ENCODE results near the gene WIPF2. TPM values are rescaled to one million over a fixed set of nuclear protein-coding genes. Genes with fewer than 3 reads are reported as not detected.

Gene WIPF2
- total and polyA plus RNA-seq, 2 donors (not counting 3 experiments of a cell fraction or from before 2014, with no cell fraction given) = 8.4 to 30.4 TPM

- H3K4me2 ChIP-seq (ENCODE audit: insufficient read depth, low read length) = no peak overlapping the region
- H3K27me3 ChIP-seq (ENCODE audit: control insufficient read depth in 2 of 2, insufficient read depth in 2 of 2, low read length in 2 of 2) = no peaks in the 10 kb centered on the region
- H4K20me1 ChIP-seq (replicated peaks; ENCODE audit: control insufficient read depth, extremely low read depth, insufficient read depth, low read length) = no peaks in the 10 kb centered on the region
- H3K27ac ChIP-seq (ENCODE audit: insufficient read depth, low read depth, low read length) = no peak overlapping the region
- intact Hi-C loops (cut with micrococcal nuclease) = no loop called here
- dilution Hi-C loops (cut with MboI; ENCODE audit: extremely low pct_ligation_motif_present, low sequenced_read_pairs) = no loop called here
- H3K9ac ChIP-seq (replicated peaks; ENCODE audit: extremely low read depth, insufficient read depth, low read length) = no peak overlapping the region
- H2AFZ ChIP-seq (ENCODE audit: low read depth, low read length) = no peak overlapping the region
- FAIRE-seq = no peak
- peaks cover 3% of the 10 kb centered on the region for H3K4me1 ChIP-seq (ENCODE audit: control insufficient read depth, extremely low read depth, insufficient read depth, low read length)
- ChIA-PET POLR2A (no interaction called here), CTCF (no interaction called here)
- no peaks in the 10 kb centered on the region for H3K9me3 ChIP-seq (replicated peaks; ENCODE audit: control insufficient read depth, insufficient read depth, low read length)
- H3K9me1 ChIP-seq (replicated peaks; ENCODE audit: control insufficient read depth, extremely low read depth, insufficient read depth, low read length) = no peaks in the 10 kb centered on the region
- no peak for DNase-seq (ENCODE audit: low read depth, low spot score)
- no peaks in the 10 kb centered on the region for H3K79me2 ChIP-seq (ENCODE audit: control insufficient read depth, insufficient read depth, low read length)
- H3K36me3 ChIP-seq (ENCODE audit: control insufficient read depth in 2 of 2, extremely low read depth in 1 of 2, insufficient read depth in 2 of 2, low read length in 2 of 2) = peaks cover 0 to 6% of the 10 kb centered on the region in 2 experiments
- TF ChIP-seq, protein P1, sequence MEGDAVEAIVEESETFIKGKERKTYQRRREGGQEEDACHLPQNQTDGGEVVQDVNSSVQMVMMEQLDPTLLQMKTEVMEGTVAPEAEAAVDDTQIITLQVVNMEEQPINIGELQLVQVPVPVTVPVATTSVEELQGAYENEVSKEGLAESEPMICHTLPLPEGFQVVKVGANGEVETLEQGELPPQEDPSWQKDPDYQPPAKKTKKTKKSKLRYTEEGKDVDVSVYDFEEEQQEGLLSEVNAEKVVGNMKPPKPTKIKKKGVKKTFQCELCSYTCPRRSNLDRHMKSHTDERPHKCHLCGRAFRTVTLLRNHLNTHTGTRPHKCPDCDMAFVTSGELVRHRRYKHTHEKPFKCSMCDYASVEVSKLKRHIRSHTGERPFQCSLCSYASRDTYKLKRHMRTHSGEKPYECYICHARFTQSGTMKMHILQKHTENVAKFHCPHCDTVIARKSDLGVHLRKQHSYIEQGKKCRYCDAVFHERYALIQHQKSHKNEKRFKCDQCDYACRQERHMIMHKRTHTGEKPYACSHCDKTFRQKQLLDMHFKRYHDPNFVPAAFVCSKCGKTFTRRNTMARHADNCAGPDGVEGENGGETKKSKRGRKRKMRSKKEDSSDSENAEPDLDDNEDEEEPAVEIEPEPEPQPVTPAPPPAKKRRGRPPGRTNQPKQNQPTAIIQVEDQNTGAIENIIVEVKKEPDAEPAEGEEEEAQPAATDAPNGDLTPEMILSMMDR (IDR thresholded peaks at IDR 0.05; ENCODE audit: extremely low read depth in 1 of 2, insufficient read depth in 1 of 2, low read depth in 1 of 2, low read length in 2 of 2) = no peak
- TF ChIP-seq, protein P2, sequence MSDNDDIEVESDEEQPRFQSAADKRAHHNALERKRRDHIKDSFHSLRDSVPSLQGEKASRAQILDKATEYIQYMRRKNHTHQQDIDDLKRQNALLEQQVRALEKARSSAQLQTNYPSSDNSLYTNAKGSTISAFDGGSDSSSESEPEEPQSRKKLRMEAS (IDR thresholded peaks at IDR 0.05; ENCODE audit: insufficient read depth, insufficient read length) = no peak
- TF ChIP-seq EZH2 (IDR thresholded peaks at IDR 0.05; ENCODE audit: borderline replicate concordance, low read depth, low read length, severe bottlenecking) (no peak), GATA2 (IDR thresholded peaks at IDR 0.05; ENCODE audit: insufficient read depth, insufficient read length, low read depth, low read length) (no peak), FOS (IDR thresholded peaks at IDR 0.05; ENCODE audit: borderline replicate concordance, insufficient read depth, low read length) (no peak), MYC (IDR thresholded peaks at IDR 0.05; ENCODE audit: low read depth, low read length) (no peak), POLR2A (IDR thresholded peaks at IDR 0.05; ENCODE audit: low read depth, low read length) (no peak), JUN (IDR thresholded peaks at IDR 0.05; ENCODE audit: borderline replicate concordance, insufficient read depth, insufficient read length, low read depth) (no peak), POLR2AphosphoS5 (IDR thresholded peaks at IDR 0.05; ENCODE audit: insufficient read depth, low read depth, low read length) (no peak)
- no peak overlapping the region for H3K4me3 ChIP-seq (replicated peaks in 1 of 3; ENCODE audit: insufficient read depth in 1 of 3, low read depth in 1 of 3, low read length in 3 of 3)
- BruUV-seq (replicated peaks) = no TSS peak
Measured at GRCh38 chr17:40181205-40181604, 37.9 kb upstream of the WIPF2 start.

Measured in endothelial cell of umbilical vein (primary cell).